ENCODE results near the gene ATP2C2.
A peak's percentile ranks its signal among the peaks of the same experiment; 100 is the strongest.

ATP2C2 gene

GRCh38 chr16:84421081-84421937 is 53.0 kb downstream of the ATP2C2 start:
- Histone ChIP-seq H3K36me3 (ENCODE audit: insufficient read depth, low read length) (no peaks in the 10 kb centered on the region), H3K27ac (ENCODE audit: low read length) (no peak overlapping the region), H2AFZ (ENCODE audit: low read depth, low read length) (no peak overlapping the region), H3K4me2 (ENCODE audit: insufficient read depth, low read length) (no peak overlapping the region), H3K4me3 (ENCODE audit: low read depth in 1 of 2, low read length in 2 of 2) (no peak overlapping the region), H3K9me3 (ENCODE audit: insufficient read depth, low read length, severe bottlenecking) (no peaks in the 10 kb centered on the region), H3K4me1 (ENCODE audit: insufficient read depth, low read length) (no peaks in the 10 kb centered on the region), H3K79me2 (ENCODE audit: insufficient read depth, low read length) (no peaks in the 10 kb centered on the region), H3K9ac (ENCODE audit: low read depth, low read length) (no peak overlapping the region), H3K27me3 (ENCODE audit: insufficient read depth, low read length, poor library complexity) (peaks cover 3% of the 10 kb centered on the region), H4K20me1 (ENCODE audit: insufficient read depth, low read length) (no peaks in the 10 kb centered on the region)
- DNase-seq (no peak), ATAC-seq (ENCODE audit: insufficient read depth, low read depth) (no peak)
- no peak for TF ChIP-seq CTCF (IDR thresholded peaks at IDR 0.05; ENCODE audit: borderline replicate concordance, extremely low read depth, low read length, poor library complexity, severe bottlenecking)
- TF ChIP-seq EZH2 (IDR thresholded peaks at IDR 0.05; ENCODE audit: borderline replicate concordance, low read depth, low read length, severe bottlenecking) = no peak

GRCh38 chr16:84421938-84422220 is 53.5 kb downstream of the ATP2C2 start:
- Histone ChIP-seq H3K9me3 (ENCODE audit: insufficient read depth, low read length, severe bottlenecking) (no peaks in the 10 kb centered on the region), H3K79me2 (ENCODE audit: insufficient read depth, low read length) (no peaks in the 10 kb centered on the region), H3K4me2 (ENCODE audit: insufficient read depth, low read length) (no peak overlapping the region), H3K4me3 (ENCODE audit: low read depth in 1 of 2, low read length in 2 of 2) (no peak overlapping the region), H3K36me3 (ENCODE audit: insufficient read depth, low read length) (no peaks in the 10 kb centered on the region), H2AFZ (ENCODE audit: low read depth, low read length) (no peak overlapping the region), H3K9ac (ENCODE audit: low read depth, low read length) (no peak overlapping the region), H4K20me1 (ENCODE audit: insufficient read depth, low read length) (no peaks in the 10 kb centered on the region), H3K27me3 (ENCODE audit: insufficient read depth, low read length, poor library complexity) (peaks cover 3% of the 10 kb centered on the region), H3K4me1 (ENCODE audit: insufficient read depth, low read length) (no peaks in the 10 kb centered on the region), H3K27ac (ENCODE audit: low read length) (no peak overlapping the region)
- ATAC-seq (ENCODE audit: insufficient read depth, low read depth) (no peak), DNase-seq (no peak)
- no peak for TF ChIP-seq CTCF (IDR thresholded peaks at IDR 0.05; ENCODE audit: borderline replicate concordance, extremely low read depth, low read length, poor library complexity, severe bottlenecking)
- no peak for TF ChIP-seq EZH2 (IDR thresholded peaks at IDR 0.05; ENCODE audit: borderline replicate concordance, low read depth, low read length, severe bottlenecking)

- no peak for TF ChIP-seq CTCF (IDR thresholded peaks at IDR 0.05; ENCODE audit: borderline replicate concordance, extremely low read depth, low read length, poor library complexity, severe bottlenecking)
- TF ChIP-seq EZH2 (IDR thresholded peaks at IDR 0.05; ENCODE audit: borderline replicate concordance, low read depth, low read length, severe bottlenecking) = no peak
- Histone ChIP-seq H3K9ac (ENCODE audit: low read depth, low read length) (no peak overlapping the region), H3K4me1 (ENCODE audit: insufficient read depth, low read length) (no peaks in the 10 kb centered on the region), H3K79me2 (ENCODE audit: insufficient read depth, low read length) (no peaks in the 10 kb centered on the region), H3K4me3 (ENCODE audit: low read depth in 1 of 2, low read length in 2 of 2) (no peak overlapping the region), H3K36me3 (ENCODE audit: insufficient read depth, low read length) (no peaks in the 10 kb centered on the region), H3K4me2 (ENCODE audit: insufficient read depth, low read length) (no peak overlapping the region), H4K20me1 (ENCODE audit: insufficient read depth, low read length) (no peaks in the 10 kb centered on the region), H3K9me3 (ENCODE audit: insufficient read depth, low read length, severe bottlenecking) (no peaks in the 10 kb centered on the region), H3K27ac (ENCODE audit: low read length) (no peak overlapping the region), H2AFZ (ENCODE audit: low read depth, low read length) (0 out of 2 replicates have a peak overlapping the region, but pooled peaks have one; percentile 28), H3K27me3 (ENCODE audit: insufficient read depth, low read length, poor library complexity) (peaks cover 3% of the 10 kb centered on the region)
- DNase-seq = peak; percentile 6
- ATAC-seq (ENCODE audit: insufficient read depth, low read depth) = peak; percentile 66
Observed at GRCh38 chr16:84423416-84423837, 55.1 kb downstream of the ATP2C2 start.
